COLO829 (cell line): ENCODE data around the gene OBSCN.
"Not testable (repeated sequence)": the region's sequence is repeated elsewhere in the genome, so short reads cannot be mapped to it uniquely, and the experiment has no call there.

Source experiments
- DNase-seq: peaks from one replicate; pipeline ENCODE4 v3.0.0; 2012; ENCODE audit warnings: low spot score

The OBSCN gene

GRCh38 chr1:228172591-228173527, 35.0 kb upstream of the OBSCN start:
- no peak for DNase-seq

DNA sequence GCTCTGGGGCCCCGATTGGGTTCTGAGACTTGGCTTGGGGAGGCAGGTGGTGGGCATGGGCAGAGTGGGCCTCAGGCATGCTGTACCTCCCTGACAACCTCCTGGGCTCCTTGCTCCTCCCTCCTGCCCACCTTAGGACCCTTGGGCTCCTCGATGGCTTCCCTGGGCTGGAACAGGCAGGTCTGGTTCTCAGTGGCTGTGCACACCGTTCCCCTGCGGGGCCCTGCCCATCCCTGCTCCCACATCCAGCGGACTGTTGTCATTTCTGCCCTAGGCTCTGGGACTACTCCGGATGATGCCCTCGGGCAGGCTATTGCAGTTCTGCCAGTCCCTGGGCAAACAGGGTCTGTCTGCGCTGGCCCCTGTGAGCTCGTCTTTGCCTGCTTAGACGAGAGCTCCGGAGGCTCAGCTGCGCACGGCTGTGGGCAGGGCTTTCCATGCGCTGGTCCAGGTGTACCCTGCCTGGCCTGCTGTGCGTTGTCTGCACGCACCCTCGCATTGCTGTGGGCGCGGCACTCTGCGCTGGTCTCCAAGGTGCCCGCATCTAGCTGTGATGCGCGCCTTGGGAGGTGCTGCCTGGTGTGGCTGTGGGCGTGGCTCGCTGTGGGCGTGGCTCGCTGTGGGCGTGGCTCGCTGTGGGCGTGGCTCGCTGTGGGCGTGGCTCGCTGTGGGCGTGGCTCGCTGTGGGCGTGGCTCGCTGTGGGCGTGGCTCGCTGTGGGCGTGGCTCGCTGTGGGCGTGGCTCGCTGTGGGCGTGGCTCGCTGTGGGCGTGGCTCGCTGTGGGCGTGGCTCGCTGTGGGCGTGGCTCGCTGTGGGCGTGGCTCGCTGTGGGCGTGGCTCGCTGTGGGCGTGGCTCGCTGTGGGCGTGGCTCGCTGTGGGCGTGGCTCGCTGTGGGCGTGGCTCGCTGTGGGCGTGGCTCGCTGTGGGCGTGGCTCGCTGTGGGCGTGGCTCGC, 34.0 kb upstream of the OBSCN start:
- not testable (repeated sequence) for DNase-seq

DNA sequence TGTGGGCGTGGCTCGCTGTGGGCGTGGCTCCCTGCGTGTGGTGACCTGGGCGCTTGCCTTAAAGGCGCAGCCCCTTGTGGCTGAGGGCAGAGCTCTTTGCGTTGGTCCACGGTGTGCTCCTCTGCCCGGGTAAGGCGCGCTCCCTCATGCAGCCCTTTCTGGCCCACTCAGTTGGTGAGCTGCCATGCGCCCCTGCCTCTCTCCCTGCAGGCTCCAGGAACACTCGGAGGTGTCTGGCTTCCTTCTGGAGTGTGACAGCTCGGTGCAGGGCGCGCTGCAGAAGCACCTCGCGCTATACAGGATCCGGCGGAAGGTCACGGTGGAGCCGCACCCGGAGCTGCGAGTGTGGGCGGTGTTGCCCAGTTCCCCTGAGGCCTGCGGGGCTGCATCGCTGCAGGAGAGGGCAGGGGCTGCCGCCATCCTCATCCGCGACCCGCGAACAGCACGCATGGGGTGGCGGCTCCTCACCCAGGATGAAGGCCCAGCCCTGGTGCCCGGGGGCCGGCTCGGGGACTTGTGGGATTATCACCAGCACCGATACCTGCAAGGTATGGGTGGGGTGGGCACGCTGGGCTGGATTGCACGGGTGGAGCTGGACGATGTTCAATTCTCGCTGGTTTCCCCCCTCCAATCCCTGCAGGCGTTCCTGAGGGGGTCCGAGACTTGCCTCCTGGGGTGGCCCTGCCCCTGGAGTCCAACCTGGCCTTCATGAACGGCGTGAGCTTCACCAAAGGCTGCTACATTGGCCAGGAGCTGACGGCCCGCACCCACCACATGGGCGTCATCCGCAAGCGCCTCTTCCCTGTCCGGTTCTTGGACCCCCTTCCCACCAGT, 33.1 kb upstream of the OBSCN start:
- peak; percentile 20 for DNase-seq

GRCh38 chr1:228175316-228176023, 32.4 kb upstream of the OBSCN start:
- DNase-seq = no peak

- DNase-seq = no peak
Observed at GRCh38 chr1:228176024-228176395, 31.8 kb upstream of the OBSCN start.

- no peak for DNase-seq
Observed at GRCh38 chr1:228176461-228177182, 31.2 kb upstream of the OBSCN start.

DNA sequence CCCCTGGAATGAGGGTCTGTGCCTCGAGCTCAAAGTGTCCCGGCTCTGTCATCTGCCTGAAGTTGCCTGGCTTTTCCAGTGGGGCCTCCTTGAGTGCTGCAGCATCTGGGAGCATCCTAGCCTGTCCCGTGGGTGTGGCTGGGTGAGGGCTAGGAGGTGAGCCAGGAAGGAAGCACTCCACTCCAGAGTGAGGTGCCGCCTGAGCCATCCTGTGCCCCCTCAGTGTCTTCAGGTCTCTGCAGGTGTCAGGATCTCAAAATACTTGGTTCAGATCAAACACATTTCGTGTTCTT, 30.7 kb upstream of the OBSCN start:
- DNase-seq = no peak

DNA sequence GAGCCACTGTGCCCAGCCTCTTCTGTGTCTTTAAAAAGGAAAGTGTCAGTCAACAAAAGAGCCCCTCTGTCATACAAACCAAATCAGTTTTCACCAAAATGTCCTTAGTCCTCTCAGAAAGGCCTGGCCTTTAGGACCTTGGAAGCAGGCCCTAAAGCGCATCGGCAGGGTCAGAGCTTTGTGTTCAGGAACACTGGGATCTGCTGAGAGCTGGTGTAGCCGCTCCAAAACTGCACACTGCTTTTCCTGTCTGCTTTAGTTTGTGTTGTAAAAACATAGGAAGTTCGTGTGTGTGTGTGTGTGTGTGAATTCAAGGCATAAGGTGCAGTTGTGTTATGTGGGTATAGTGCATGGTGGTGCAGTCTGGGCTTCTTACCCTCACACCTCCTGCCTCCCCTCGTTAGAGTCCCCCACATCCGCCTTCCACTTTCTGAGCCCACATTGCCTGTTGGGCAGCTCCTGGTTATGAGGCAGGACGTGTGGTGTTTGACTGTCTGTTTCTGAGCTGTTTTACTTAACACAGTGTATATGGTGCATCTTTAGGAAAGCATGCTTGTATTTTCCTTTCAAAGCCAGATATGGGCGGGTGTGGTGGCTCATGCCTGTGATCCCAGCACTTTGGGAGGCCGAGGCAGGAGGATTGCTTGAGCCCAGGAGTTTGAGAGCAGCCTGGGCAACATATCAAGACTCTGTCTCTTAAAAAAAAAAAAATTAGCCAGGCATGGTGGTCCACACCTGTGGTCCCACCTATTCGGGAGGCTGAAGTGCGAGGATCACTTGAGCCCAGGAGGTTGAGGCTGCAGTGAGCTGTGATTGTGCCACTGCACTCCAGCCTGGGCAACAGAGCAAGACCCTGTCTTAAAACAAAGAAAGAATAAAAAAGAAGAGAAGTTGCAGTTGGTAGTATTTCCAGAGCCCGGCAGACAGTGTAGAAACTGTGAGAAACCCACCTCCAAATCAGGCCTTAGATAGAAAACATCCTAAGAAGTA, 29.8 kb upstream of the OBSCN start:
- DNase-seq = no peak

DNA sequence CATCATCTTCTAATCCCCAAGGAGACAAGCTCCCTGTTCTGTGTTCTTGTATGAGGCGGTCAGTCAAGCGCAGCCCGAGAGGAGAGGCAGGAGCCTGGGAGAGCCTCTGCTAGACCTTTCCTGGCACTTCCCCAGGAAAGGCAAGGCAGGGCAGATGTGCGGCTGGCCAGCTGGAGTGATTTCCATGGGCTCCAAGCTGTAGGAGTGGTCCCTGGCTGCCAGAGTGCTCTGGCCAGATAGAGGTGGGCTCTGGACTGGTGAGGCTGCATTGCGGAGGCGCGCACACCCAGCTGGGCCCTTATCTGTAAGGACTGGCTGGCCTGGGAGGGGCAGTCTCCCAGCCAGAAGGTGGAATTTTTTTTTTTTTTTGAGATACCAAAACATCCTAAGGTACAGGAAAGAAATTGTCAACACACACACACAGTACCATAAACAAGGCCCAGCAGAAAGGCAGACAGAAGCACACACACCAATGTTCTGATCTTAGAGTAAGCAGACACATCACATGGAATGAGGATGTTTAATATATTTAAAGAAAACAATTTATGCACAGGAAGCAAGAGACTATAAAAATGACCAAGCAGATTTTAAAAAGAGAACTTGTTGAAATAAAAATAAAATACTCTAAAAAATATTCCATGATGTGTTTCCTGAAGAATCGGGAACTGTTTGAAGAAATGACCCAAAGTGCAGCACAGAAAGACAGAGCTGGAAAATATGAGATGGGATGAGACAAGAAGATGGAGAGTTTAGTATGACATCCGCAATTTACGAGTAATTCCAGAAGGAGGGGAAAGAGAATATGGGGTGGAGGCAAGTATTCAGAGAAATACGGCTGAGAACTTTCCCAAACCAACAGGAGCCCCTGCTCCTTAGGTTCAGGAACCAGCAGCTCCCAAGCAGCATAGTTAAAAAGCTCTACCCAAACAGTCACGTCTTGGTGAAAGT, 28.8 kb upstream of the OBSCN start:
- DNase-seq = no peak

DNA sequence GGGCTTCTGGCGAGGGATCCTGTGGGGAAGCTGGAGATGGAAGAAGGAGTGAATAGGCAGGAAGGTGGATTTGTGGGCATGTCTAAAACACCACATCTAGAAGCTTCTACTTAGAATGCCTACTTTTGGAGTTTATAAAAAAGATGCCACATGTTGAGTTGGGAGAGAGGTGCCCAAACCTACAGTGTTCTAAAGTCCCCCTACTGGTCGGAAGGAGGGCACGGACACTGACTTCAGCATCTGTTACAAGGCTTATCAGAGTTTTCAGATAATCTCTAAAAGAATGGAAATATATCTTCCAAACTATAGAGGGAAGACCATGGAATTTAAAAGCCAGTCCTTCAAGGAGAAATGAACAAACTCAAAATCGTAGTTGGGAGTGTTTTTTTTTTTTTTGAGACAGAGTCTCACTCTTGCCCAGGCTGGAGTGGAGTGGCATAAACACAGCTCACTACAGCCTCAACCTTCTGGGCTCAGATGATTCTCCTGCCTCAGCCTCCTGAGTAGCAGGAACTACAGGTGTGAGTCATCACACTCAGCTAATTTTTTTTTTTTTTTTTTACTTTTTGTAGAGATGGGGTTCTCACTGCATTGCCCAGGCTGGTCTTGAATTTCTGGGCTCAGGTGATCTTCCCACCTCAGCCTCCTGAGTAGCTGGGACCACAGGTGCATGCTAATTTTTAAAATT, 27.4 kb upstream of the OBSCN start:
- DNase-seq = no peak

DNA sequence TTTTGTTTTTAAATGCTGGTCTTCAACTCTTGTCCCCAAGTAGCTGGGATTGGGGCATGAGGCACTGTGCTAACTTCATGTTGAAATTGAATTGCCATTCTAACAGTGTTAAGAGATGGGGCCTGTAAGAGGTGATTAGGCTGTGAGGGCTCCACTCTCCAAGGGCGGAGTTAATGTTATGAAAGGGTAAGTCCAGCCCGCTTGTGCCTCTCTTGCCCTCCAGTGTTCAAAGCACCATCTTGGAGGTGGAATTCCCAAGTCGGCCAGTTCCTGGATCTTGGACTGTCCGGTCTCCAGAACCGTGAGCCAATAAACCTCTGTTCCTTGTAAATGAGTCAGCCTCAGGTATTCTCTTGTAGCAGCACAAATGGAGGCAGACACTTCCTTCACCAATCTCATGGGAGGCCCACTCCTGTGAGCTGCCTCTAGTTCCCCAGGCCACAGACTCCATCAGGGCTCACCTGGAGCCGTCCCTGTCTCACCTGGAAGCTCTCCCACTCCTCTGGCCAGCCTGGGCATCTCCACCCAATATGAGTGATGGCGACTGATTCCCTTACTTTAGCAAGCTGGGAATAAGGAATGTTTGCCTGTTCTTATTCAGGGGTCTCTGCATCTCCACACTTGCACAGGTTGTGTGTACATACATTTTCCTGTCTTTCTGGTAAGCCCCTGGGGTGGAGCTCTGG, 26.7 kb upstream of the OBSCN start:
- no peak for DNase-seq

DNA sequence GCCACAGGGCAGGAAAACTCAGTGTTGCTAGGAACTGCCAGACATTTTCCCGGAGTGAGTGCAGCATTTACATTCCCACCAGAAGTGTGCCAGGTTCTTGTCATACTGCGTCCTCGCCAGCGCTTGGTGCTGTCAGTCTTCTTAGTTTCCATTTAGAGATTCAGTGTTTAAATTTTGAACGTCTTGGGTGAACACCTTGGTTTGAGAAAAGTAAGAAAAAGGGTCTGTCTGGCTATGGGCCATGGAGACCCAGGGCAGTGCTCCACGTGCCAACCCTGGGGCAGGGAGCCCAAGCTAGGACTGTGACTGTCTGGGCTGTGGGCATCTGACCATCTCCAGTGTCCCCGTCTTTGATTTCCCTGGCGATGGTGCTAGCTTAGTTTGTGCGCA, 26.2 kb upstream of the OBSCN start:
- no peak for DNase-seq

DNA sequence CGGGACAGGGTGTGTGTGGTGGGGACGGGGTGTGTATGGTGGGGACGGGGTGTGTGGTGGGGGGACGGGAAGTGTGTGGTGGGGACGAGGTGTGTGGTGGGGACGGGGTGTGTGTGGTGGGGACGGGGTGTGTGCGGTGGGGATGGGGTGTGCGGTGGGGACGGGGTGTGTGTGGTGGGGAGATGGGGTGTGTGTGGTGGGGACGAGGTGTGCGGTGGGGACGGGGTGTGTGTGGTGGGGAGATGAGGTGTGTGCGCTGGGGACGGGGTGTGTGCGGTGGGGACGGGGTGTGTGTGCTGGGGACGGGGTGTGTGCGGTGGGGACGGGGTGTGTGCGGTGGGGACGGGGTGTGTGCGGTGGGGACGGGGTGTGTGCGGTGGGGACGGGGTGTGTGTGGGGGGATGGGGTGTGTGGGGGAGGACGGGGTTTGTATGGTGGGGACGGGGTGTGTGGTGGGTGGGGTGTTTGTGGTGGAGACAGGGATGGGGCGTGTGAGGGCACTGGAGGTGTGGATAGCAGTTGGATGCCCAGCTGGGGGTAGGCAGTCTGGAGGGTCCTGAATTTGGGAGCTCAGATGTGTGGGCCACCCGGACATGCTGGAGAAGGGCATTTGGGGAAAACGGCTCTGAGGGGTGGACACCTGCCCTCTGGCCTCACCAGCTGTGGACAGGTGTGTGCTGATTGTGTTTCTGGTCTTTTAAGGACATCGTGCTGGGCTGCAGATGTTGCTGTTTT, 25.4 kb upstream of the OBSCN start:
- DNase-seq = no peak

DNA sequence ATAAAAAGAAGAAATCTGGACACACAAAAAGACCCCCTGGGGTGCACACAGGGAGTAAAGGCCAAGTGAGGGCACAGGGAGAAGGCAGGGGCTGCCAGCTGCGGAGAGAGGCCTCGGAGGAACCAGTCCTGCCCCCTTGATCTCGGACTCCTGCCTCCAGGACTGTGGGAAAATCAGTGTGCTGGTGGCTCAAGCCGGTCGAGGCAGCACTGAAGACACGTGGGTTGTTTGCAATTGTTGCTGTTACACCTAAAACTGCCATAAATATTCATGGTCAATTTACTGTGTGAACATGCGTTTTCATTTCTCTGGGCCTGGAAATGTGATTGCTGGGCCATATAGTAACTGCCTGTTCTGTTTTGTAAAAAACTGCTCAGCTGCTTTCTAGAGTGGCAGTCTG, 23.7 kb upstream of the OBSCN start:
- no peak for DNase-seq

- no peak for DNase-seq
Observed at GRCh38 chr1:228185641-228185965, 22.2 kb upstream of the OBSCN start.

GRCh38 chr1:228188249-228188648, 19.6 kb upstream of the OBSCN start:
- DNase-seq = not testable (repeated sequence)

- no peak for DNase-seq
Observed at GRCh38 chr1:228190182-228190581, 17.7 kb upstream of the OBSCN start.
